HEK293 (cell line): Measurements from ENCODE around the gene CA10.

Experiments
- AEBP2 ChIP-seq: fragments of 450-650 bp; formaldehyde crosslinking; IDR thresholded peaks from 2 replicates; pipeline ENCODE4 v1.5.1; 2016; ENCODE audit warnings: missing biosample characterization, missing genetic modification characterization, borderline replicate concordance
- CTCF ChIP-seq: fragments of 450-650 bp; formaldehyde crosslinking; IDR thresholded peaks from 2 replicates; pipeline ENCODE4 v1.5.1; 2016; ENCODE audit warnings: missing biosample characterization, missing genetic modification characterization
- PRDM10 ChIP-seq: fragments of 450-650 bp; formaldehyde crosslinking; IDR thresholded peaks from 2 replicates; pipeline ENCODE4 v1.5.1; 2016; ENCODE audit warnings: missing biosample characterization, missing genetic modification characterization
- SETDB1 ChIP-seq: IDR thresholded peaks from one replicate; pipeline ENCODE4 v1.6.1; 2017; ENCODE audit warnings: mild to moderate bottlenecking, low read length, moderate library complexity, mixed read lengths; ENCODE audit not compliant: insufficient read length
- YY1 ChIP-seq: fragments of 450-650 bp; formaldehyde crosslinking; IDR thresholded peaks from 2 replicates; pipeline ENCODE4 v1.5.1; 2018; ENCODE audit warnings: missing biosample characterization, missing genetic modification characterization
- ZNF24 ChIP-seq: fragments of 450-650 bp; formaldehyde crosslinking; IDR thresholded peaks from 2 replicates; pipeline ENCODE4 v1.5.1; 2016; ENCODE audit warnings: missing biosample characterization, missing genetic modification characterization
- ZNF280C ChIP-seq: fragments of 450-650 bp; formaldehyde crosslinking; IDR thresholded peaks from 2 replicates; pipeline ENCODE4 v1.5.1; 2016; ENCODE audit warnings: missing biosample characterization, missing genetic modification characterization
- ZNF571 ChIP-seq: fragments of 450-650 bp; formaldehyde crosslinking; IDR thresholded peaks from 2 replicates; pipeline ENCODE4 v1.5.0; 2017; ENCODE audit warnings: missing biosample characterization, missing genetic modification characterization
- ZNF837 ChIP-seq: fragments of 450-650 bp; formaldehyde crosslinking; IDR thresholded peaks from 2 replicates; pipeline ENCODE4 v1.5.1; 2016; ENCODE audit warnings: missing biosample characterization, missing genetic modification characterization
- ZSCAN5A ChIP-seq: fragments of 450-650 bp; formaldehyde crosslinking; IDR thresholded peaks from 2 replicates; pipeline ENCODE4 v1.5.1; 2016; ENCODE audit warnings: missing biosample characterization, missing genetic modification characterization

DNA sequence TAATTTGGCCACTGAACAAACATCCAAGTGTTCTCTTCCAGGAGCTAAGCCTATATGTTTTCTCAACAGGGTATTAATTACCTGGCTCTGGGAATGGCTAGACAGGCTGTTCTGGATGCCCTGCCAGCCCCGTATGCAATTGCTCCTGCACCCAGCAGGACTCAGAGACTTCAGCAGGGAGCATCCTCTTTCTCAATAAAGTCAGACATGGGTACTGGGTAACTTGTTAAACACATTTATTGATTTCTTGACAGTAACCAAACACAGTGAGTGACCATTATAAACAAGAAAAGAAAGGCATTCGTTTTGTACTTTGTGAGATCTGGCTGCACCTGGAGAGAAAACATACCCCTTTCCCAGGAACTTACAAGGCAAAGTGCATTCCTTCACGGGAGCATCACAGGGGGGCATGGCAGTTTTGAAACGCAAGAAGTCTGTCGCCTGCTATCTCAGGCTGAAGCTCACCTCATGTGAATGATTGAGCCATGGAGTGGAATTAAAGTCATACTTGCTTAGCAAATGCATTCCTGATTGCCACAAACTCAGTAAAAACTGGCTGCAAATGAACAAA is 528.3 kb downstream of the CA10 start:
- no peak for TF ChIP-seq ZNF837 (tag by site-specific recombination)
- no peak for TF ChIP-seq ZSCAN5A (tag by site-specific recombination)
- no peak for TF ChIP-seq ZNF24 (tag by site-specific recombination)
- no peak for TF ChIP-seq ZNF280C (tag by site-specific recombination)
- TF ChIP-seq PRDM10 (tag by site-specific recombination), result no peak
- no peak for TF ChIP-seq CTCF (tag by site-specific recombination)
- no peak for TF ChIP-seq AEBP2
- no peak for TF ChIP-seq YY1 (tag by site-specific recombination)
- no peak for TF ChIP-seq SETDB1
- TF ChIP-seq ZNF571 (tag by site-specific recombination), result no peak
